Measurements from ENCODE around the gene UTY. TPM values are rescaled to one million over a fixed set of nuclear protein-coding genes. Genes with fewer than 3 reads are reported as not detected.
A peak's percentile ranks its signal among the peaks of the same experiment; 100 is the strongest.

The UTY gene
- total RNA-seq, 2 experiments from 2014 or later = 28.2 to 28.4 TPM

DNA sequence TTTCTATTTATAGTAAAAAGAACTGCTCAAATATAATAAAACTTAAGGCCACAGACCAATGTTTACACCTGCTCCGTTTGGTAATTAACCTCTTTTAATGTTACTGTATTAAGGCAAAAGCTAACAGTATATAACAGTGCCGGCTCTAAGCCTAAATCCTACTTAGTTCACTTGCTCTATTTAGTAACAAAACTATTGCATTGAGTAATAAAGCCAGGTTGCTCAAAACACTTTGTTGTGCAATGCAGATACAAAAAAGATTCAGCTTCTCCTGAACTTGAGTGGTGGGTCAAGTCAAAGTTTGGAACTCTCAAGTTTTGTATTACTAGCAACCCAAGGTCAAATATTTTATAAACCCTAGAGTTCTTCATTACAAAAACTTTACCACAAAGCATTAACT lies 116.2 kb downstream of the UTY start:
- no peak for DNase-seq
- H3K36me3 Mint-ChIP-seq (ENCODE audit: low read depth) = peaks cover 13% of the 10 kb centered on the region
- POLR2A ChIA-PET = no interaction called here
- no peaks in the 10 kb centered on the region for H3K27me3 Mint-ChIP-seq
- H3K4me3 Mint-ChIP-seq = no peak overlapping the region
- CTCF ChIA-PET = no interaction called here
- H3K4me1 Mint-ChIP-seq = peaks cover 9% of the 10 kb centered on the region
- no peaks in the 10 kb centered on the region for H3K9me3 Mint-ChIP-seq
- no peak overlapping the region for H3K27ac Mint-ChIP-seq

DNA sequence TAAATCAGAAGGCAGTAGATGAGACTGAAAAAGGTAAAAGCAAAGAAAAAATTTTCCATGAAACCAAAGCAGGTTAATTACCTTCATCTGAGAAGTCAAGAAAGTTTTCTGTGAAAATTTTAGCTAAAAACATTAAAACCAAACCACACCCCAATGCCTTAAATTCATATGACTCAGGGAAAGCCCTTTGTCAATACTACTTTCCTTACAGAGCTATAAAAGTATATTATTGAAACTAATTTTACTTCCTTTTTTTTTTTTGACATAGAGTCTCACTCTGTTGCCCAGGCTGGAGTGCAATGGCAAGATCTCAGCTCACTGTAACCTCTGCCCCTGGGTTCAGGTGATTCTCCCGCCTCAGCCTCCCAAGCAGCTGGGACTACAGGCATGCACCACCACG lies 117.2 kb downstream of the UTY start:
- Mint-ChIP-seq H3K4me3 (no peak overlapping the region), H3K9me3 (no peaks in the 10 kb centered on the region), H3K36me3 (ENCODE audit: low read depth) (peaks cover 14% of the 10 kb centered on the region), H3K27me3 (no peaks in the 10 kb centered on the region), H3K27ac (no peak overlapping the region), H3K4me1 (peaks cover 9% of the 10 kb centered on the region)
- no peak for DNase-seq
- POLR2A ChIA-PET = interaction anchor here (0.6 kb wide), 1 partner anchor 21 kb away, joined by 4 read pairs; no protein-coding TSS in a partner anchor
- CTCF ChIA-PET = no interaction called here

DNA sequence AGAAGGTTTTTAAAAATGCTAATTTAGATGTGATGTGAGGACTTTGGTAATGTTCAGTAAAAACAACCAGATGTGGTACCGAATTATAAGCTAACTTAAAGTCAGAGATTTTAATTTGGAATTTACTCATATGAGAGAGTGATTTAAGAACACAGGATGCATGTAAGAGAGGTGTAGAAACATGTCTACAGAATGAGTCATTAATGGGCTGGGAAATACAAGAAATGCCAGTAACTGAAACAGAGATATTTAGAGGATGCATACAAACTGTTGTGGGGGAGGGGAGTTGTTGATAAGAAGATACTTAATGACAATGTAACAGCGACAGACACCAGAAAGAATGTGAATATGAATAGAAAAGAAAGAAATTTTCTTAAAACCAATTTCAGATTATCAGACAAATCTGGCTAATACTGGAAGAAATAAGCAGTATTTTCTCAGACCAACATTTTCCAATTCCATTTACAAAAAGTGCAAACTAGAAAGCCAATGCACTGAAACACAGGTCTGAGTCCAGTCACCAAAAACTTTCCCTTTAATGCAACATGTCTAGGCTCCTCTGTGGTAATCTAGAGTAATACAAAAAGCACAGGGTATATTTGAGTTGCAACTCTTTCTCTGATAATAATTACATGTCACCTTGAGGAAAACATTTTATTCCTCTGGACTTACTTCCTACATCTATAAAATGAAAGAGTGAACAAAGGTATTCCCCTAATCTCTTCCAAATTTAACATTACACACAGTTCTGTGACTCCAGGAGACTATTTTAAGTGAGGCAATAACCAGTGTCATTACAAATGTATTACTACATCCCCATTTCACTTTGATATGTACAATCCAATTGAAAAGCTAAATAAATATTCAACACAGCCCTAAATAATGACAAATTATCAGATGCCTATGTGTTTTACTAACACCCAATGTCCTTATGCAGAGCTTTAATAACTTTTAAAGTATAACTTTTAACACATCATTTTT lies 117.9 kb downstream of the UTY start:
- DNase-seq = no peak
- ChIA-PET POLR2A (interaction anchor here (0.6 kb wide), 1 partner anchor 22 kb away, joined by 4 read pairs; no protein-coding TSS in a partner anchor), CTCF (no interaction called here)
- Mint-ChIP-seq H3K27ac (no peak overlapping the region), H3K4me3 (no peak overlapping the region), H3K36me3 (ENCODE audit: low read depth) (peaks cover 14% of the 10 kb centered on the region), H3K4me1 (peaks cover 9% of the 10 kb centered on the region), H3K9me3 (no peaks in the 10 kb centered on the region), H3K27me3 (no peaks in the 10 kb centered on the region)

DNA sequence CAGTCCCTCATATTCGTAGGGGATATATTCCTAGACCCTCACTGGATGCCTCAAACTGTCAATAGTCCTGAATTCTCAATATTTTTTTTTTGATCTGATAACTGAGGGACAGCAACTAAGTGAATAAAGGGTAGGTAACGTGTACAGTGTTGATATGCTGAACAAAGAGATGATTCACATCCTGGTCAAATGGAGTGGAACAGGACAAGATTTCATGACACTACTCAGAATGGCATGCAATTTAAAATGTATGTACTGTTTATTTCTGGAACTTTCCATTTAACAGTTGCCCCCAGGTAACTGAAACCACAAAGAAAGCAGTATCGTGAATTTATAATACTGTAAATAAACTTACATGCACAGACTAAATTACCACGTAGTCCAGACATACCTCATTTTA lies 128.4 kb downstream of the UTY start:
- no peak for DNase-seq
- ChIA-PET POLR2A (no interaction called here), CTCF (no interaction called here)
- Mint-ChIP-seq H3K9me3 (no peaks in the 10 kb centered on the region), H3K27me3 (no peaks in the 10 kb centered on the region), H3K4me1 (no peaks in the 10 kb centered on the region), H3K27ac (no peak overlapping the region), H3K36me3 (ENCODE audit: low read depth) (peaks cover 42% of the 10 kb centered on the region), H3K4me3 (no peak overlapping the region)

DNA sequence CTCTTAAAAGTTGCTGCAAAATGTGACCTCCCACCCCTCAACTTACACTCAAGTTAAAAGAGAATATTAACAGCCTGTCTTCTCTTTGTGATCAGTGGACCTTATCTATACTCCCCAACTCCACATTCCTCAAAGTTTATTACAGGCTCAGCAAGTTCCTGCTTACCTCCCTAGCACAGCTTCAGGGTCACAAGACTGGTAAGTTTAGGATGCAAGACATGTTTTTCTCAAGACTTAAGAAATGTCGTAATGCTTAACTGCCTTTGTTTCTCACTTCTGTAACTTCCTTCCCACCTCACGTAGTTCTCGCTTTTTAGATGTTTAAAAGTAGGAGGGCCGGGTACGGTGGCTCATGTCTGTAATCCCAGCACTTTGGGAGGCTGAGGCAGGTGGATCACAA lies 132.7 kb downstream of the UTY start:
- Mint-ChIP-seq H3K27me3 (no peaks in the 10 kb centered on the region), H3K9me3 (no peaks in the 10 kb centered on the region), H3K4me1 (peaks cover 3% of the 10 kb centered on the region), H3K4me3 (no peak overlapping the region), H3K27ac (no peak overlapping the region), H3K36me3 (ENCODE audit: low read depth) (peaks cover 35% of the 10 kb centered on the region)
- ChIA-PET POLR2A (no interaction called here), CTCF (no interaction called here)
- no peak for DNase-seq

DNA sequence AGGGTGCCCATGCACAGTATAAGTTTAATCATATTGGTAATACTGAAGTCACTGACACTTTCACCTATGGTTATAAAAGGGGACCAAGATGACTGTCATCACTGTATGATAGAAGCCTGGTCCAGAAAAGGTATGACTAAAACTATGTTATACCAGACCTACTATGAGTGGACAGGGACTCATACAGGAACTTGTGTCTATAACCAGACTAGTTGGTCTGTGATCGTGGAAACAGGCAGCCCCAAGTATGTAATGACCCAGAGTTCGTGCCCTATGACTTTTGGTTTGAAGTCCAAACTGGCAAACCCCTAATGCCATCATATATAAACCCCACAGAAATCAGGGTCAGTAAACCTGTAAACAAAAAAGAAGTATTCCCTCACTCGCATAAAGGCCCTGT lies 134.3 kb downstream of the UTY start:
- peaks cover 28% of the 10 kb centered on the region for H3K36me3 Mint-ChIP-seq (ENCODE audit: low read depth)
- no peak for DNase-seq
- H3K4me3 Mint-ChIP-seq = no peak overlapping the region
- H3K27me3 Mint-ChIP-seq = no peaks in the 10 kb centered on the region
- POLR2A ChIA-PET = no interaction called here
- CTCF ChIA-PET = no interaction called here
- peaks cover 3% of the 10 kb centered on the region for H3K4me1 Mint-ChIP-seq
- no peak overlapping the region for H3K27ac Mint-ChIP-seq
- no peaks in the 10 kb centered on the region for H3K9me3 Mint-ChIP-seq

DNA sequence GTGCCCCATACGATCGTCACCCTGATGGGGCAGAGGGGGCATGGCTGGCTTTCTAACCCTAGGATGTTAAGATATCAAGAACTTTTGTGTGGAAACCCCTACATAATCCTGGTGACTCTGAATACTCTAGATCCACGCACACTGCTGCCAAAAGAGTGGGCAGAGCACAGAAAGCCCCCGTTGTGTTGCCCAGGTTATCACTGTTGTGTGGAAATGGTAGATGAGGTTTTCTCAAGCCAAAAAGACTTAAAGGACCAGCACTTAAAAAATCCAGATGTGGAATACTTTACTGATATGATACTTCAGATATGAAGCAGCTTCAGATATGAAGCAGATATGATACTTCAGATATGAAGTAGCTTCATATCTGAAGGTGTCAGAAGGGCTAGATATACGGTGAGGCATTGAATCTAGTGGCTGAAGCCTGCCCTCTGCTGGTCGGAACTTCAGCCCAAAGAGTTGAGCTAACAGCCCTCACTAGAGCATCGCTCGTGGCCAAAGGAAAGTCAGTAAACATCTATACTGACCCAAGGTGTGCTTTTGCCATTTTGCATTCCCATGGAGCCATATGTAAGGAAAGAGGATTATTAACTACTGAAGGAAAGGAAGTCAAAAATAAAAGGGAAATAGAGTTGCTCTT lies 136.4 kb downstream of the UTY start:
- ChIA-PET CTCF (no interaction called here), POLR2A (no interaction called here)
- Mint-ChIP-seq H3K36me3 (ENCODE audit: low read depth) (peaks cover 29% of the 10 kb centered on the region), H3K27me3 (no peaks in the 10 kb centered on the region), H3K27ac (peak overlapping the region; percentile 39), H3K4me3 (no peak overlapping the region), H3K9me3 (no peaks in the 10 kb centered on the region), H3K4me1 (peaks cover 3% of the 10 kb centered on the region)
- DNase-seq = peak; percentile 52

DNA sequence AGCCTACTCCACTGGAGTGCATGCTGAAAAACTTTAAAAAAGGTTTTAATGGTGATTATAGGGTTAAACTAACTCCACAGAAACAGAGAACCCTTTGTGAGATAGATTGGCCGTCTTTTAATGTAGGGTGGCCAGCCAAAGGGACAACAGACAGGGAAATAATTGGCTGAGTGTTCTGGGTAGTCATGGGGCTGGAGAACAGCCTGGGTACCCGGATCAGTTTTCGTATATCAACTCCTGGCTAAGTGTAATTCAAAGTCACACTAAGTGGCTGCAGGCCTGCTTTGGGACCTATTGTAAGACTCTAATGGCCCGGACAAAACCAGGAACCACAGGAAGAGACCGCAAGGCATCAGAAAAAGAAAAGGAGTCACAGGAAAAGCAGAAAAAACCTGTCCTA lies 139.9 kb downstream of the UTY start:
- no peak overlapping the region for H3K27ac Mint-ChIP-seq
- H3K36me3 Mint-ChIP-seq (ENCODE audit: low read depth) = peaks cover 30% of the 10 kb centered on the region
- ChIA-PET CTCF (no interaction called here), POLR2A (no interaction called here)
- no peaks in the 10 kb centered on the region for H3K27me3 Mint-ChIP-seq
- H3K4me1 Mint-ChIP-seq = peaks cover 3% of the 10 kb centered on the region
- H3K9me3 Mint-ChIP-seq = no peaks in the 10 kb centered on the region
- no peak overlapping the region for H3K4me3 Mint-ChIP-seq
- DNase-seq = no peak

DNA sequence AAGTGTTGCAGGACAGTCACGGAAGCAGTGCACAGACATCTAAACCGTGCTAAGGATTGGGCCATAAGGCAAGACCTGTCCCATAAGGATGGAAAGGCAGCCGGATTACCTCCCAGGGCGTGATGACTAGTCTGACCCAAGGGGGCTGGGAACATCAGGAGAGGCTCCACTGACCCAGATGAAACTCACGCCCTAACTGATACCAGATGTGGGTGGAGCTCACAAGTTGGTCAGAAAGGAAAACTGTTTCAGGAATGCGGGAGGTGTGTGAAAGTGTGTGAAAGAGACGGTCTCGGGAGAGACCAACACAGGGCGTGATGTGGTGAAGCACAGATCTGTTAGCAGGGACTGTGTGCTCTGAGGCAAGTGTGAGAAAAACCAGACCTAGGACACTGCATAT lies 140.5 kb downstream of the UTY start:
- Mint-ChIP-seq H3K4me1 (peaks cover 3% of the 10 kb centered on the region), H3K9me3 (no peaks in the 10 kb centered on the region), H3K27me3 (no peaks in the 10 kb centered on the region), H3K36me3 (ENCODE audit: low read depth) (peaks cover 35% of the 10 kb centered on the region), H3K27ac (no peak overlapping the region), H3K4me3 (no peak overlapping the region)
- DNase-seq = no peak
- POLR2A ChIA-PET = no interaction called here
- CTCF ChIA-PET = no interaction called here

DNA sequence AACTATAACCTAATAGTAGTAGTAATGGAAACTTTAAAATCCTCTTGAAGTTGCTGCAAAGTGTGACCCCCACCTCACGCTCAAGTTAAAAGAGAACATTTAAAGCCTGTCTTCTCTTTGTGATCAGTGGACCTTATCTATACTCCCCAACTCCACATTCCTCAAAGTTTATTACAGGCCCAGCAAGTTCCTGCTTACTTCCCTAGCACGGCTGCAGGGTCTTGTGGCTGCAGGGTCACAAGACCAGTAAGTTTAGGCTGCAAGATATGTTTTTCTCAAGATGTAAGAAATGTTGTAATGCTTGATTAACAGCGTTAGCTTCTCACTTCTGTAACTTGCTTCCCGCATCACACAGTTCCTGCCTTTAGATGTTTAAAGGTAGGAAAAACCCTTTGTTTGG lies 141.1 kb downstream of the UTY start:
- DNase-seq = no peak
- H3K4me1 Mint-ChIP-seq = peaks cover 2% of the 10 kb centered on the region
- H3K27me3 Mint-ChIP-seq = no peaks in the 10 kb centered on the region
- no peaks in the 10 kb centered on the region for H3K9me3 Mint-ChIP-seq
- no peak overlapping the region for H3K4me3 Mint-ChIP-seq
- no peak overlapping the region for H3K27ac Mint-ChIP-seq
- ChIA-PET CTCF (no interaction called here), POLR2A (no interaction called here)
- H3K36me3 Mint-ChIP-seq (ENCODE audit: low read depth) = peaks cover 40% of the 10 kb centered on the region

DNA sequence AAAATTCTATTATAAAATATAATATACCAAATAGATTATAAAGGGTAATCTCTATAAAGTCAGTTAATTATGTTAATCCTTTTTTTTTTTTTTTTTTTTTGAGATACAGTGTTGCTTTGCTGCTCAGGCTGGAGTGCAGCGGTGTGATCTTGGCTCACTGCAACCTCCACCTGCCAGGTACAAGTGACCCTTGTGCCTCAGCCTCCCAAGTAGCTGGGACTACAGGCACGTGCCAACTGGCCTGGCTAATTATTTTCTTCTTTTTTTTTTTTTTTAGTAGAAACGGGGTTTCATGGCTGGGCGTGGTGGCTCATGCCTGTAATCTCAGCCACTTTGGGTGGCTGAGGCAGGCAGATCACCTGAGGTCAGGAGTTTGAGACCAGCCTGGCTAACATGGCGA lies 141.9 kb downstream of the UTY start:
- Mint-ChIP-seq H3K27me3 (no peaks in the 10 kb centered on the region), H3K4me3 (no peak overlapping the region), H3K27ac (no peak overlapping the region), H3K9me3 (no peaks in the 10 kb centered on the region), H3K36me3 (ENCODE audit: low read depth) (peaks cover 42% of the 10 kb centered on the region), H3K4me1 (peaks cover under 1% of the 10 kb centered on the region)
- ChIA-PET POLR2A (interaction anchor here (0.7 kb wide), 1 partner anchor 333 kb away, joined by 4 read pairs; no protein-coding TSS in a partner anchor), CTCF (no interaction called here)
- no peak for DNase-seq

DNA sequence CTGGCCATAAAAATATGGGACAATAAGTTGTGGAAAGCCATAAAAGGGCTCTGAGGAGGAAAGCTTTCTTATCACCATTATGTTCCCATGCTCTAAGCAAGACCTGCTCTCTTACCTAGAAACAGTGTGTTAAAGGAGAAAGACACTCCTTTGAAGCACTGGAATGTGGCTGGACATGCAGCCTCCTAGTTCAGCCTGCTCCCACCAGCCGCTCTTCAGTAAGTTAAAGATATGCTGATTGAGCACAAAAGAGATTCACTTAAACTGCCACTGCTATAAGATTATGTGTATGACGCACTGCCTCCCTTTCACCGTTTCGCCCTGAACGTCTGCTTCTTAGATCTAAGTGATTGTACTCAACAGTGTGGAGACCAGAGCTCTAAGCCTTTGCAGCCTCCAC lies 146.0 kb downstream of the UTY start:
- Mint-ChIP-seq H3K36me3 (ENCODE audit: low read depth) (peaks cover 45% of the 10 kb centered on the region), H3K4me3 (no peak overlapping the region), H3K4me1 (peaks cover 11% of the 10 kb centered on the region), H3K27me3 (no peaks in the 10 kb centered on the region), H3K9me3 (no peaks in the 10 kb centered on the region), H3K27ac (no peak overlapping the region)
- POLR2A ChIA-PET = no interaction called here
- CTCF ChIA-PET = no interaction called here
- DNase-seq = no peak

DNA sequence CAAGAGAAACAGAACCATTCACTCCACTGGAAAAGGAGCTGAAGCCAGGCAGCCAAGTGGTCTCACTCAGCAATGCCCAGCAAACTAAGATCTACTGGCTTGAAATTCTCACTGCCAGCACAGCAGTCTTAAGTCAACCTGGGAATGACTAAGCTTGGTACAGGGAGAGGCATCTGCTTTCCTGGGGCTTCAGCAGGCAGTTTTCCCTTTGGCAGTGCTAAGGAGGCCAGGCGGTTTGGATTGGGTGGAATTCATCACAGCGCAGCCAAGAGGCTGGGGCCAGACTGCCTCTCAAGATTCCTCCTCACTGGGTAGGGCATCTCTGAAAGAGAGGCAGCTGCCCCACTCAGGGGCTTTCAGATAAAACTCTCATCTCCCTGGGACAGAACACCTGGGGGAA lies 149.2 kb downstream of the UTY start:
- POLR2A ChIA-PET = no interaction called here
- Mint-ChIP-seq H3K9me3 (no peaks in the 10 kb centered on the region), H3K4me1 (peaks cover 11% of the 10 kb centered on the region), H3K36me3 (ENCODE audit: low read depth) (peaks cover 44% of the 10 kb centered on the region), H3K27me3 (no peaks in the 10 kb centered on the region), H3K27ac (no peak overlapping the region), H3K4me3 (no peak overlapping the region)
- CTCF ChIA-PET = no interaction called here
- DNase-seq = no peak

Data from activated CD4-positive, alpha-beta T cell treated with anti-CD3 and anti-CD28 coated beads, Interleukin-2, amount 10 ng/mL, durations not matched to agents 7 days and 5 days (primary cell).